Measurements from ENCODE around the gene NEK1. TPM values are rescaled to one million over a fixed set of nuclear protein-coding genes. Genes with fewer than 3 reads are reported as not detected.

Gene NEK1
- total and polyA plus RNA-seq, 2 donors (not counting 1 experiment from before 2014, with no cell fraction given): 3.3 to 21.4 TPM

DNA sequence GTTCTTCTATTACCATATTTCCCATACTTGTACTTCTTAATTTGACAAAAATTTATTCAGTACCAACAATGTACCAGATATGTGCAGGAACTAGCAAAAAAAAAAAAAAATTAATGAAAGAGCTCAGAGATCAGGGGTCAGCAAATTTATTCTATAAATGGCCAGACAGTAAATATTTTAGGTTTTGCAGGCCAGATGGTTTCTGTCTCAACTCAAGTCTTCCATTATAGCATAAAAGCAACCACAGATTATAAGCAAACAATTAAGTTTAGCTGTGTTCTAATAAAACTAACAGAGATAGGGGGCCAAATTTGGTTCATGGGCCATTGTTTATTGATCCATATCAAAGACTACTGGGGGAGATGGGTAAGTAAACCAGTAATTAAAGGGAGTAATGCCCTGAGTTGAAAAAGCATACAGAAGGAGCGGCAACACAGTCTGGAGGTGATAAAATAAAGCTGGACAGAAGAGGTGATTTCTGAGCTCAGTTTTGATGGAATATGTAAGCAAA lies 19.3 kb downstream of the NEK1 start:
- H3K4me2 ChIP-seq (replicated peaks; ENCODE audit: low read depth, low read length, poor library complexity, severe bottlenecking): no peak overlapping the region
- no peak overlapping the region for H3K9ac ChIP-seq (ENCODE audit: low read length)
- CTCF ChIA-PET: interaction anchor here (0.7 to 1.3 kb wide), 2 partner anchors 13 to 436 kb away, joined by 3 to 4 read pairs; no protein-coding TSS in a partner anchor
- H3K4me1 ChIP-seq (ENCODE audit: control insufficient read depth in 2 of 2, insufficient read depth in 2 of 2, low read length in 2 of 2): no peaks in the 10 kb centered on the region
- H3K27ac ChIP-seq (ENCODE audit: low read length in 2 of 2): no peak overlapping the region
- POLR2A ChIA-PET: no interaction called here
- no peak for DNase-seq
- Mint-ChIP-seq H3K27ac (no peak overlapping the region), H3K4me1 (no peaks in the 10 kb centered on the region), H3K9me3 (ENCODE audit: insufficient read depth) (no peaks in the 10 kb centered on the region), H3K27me3 (no peaks in the 10 kb centered on the region), H3K4me3 (no peak overlapping the region)
- no peak overlapping the region for H2AFZ ChIP-seq (ENCODE audit: insufficient read depth, low read depth, low read length, poor library complexity, severe bottlenecking)
- no peaks in the 10 kb centered on the region for H3K79me2 ChIP-seq (ENCODE audit: control insufficient read depth, insufficient read depth, low read length)
- H3K9me3 ChIP-seq (ENCODE audit: control extremely low read depth in 1 of 3, control insufficient read depth in 2 of 3, insufficient read depth in 1 of 3, low read length in 2 of 3): no peaks in the 10 kb centered on the region
- TF ChIP-seq EZH2 (IDR thresholded peaks at IDR 0.05; ENCODE audit: borderline replicate concordance, insufficient read depth, low read depth, low read length, poor library complexity, severe bottlenecking) (no peak), CTCF (IDR thresholded peaks at IDR 0.05) (no peak)
- ATAC-seq (ENCODE audit: low read depth): no peak
- no CpG with 5 or more reads among the region's 1 CpG for WGBS (ENCODE audit: insufficient coverage)
- no peaks in the 10 kb centered on the region for H3K27me3 ChIP-seq (replicated peaks in 1 of 4; ENCODE audit: control extremely low read depth in 1 of 4, control insufficient read depth in 3 of 4, insufficient read depth in 4 of 4, low read length in 3 of 4)
- no peak overlapping the region for H3K4me3 ChIP-seq (ENCODE audit: control extremely low read depth in 1 of 5, extremely low read depth in 1 of 5, insufficient read depth in 1 of 5, low read depth in 2 of 5, low read length in 4 of 5)
- intact Hi-C loops (cut with micrococcal nuclease): no loop called here
- no peaks in the 10 kb centered on the region for H4K20me1 ChIP-seq (ENCODE audit: control insufficient read depth, insufficient read depth, low read length, poor library complexity, severe bottlenecking)
- peaks cover 3 to 4% of the 10 kb centered on the region in 2 experiments for H3K36me3 ChIP-seq (replicated peaks in 1 of 2; ENCODE audit: control extremely low read depth in 1 of 2, control insufficient read depth in 1 of 2, extremely low read depth in 1 of 2, insufficient read depth in 2 of 2, low read length in 1 of 2)

DNA sequence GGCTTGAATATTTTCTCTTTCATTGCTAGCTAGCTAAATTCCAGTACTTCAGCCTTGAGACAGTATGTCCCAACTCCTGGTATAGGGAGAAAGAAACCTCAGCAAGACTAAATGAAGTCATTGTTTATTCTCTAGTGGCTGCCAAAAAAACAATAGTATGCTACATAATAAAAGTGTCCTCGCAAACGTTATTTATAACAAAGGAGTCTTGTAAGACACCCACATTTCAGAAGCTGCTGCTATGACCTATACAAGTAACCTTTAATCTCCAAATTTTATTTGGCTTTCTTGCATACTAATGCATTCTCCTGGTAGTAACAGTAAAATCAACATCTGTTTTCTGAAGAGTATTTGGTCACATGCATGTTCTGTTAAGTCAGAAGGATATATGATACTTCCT lies 28.8 kb downstream of the NEK1 start:
- Histone ChIP-seq H2AFZ (ENCODE audit: insufficient read depth, low read depth, low read length, poor library complexity, severe bottlenecking) (no peak overlapping the region), H3K9me3 (ENCODE audit: control extremely low read depth in 1 of 3, control insufficient read depth in 2 of 3, insufficient read depth in 1 of 3, low read length in 2 of 3) (no peaks in the 10 kb centered on the region), H3K36me3 (replicated peaks in 1 of 2; ENCODE audit: control extremely low read depth in 1 of 2, control insufficient read depth in 1 of 2, extremely low read depth in 1 of 2, insufficient read depth in 2 of 2, low read length in 1 of 2) (peaks cover 1 to 10% of the 10 kb centered on the region in 2 experiments), H3K4me2 (replicated peaks; ENCODE audit: low read depth, low read length, poor library complexity, severe bottlenecking) (no peak overlapping the region), H3K9ac (ENCODE audit: low read length) (no peak overlapping the region), H3K79me2 (ENCODE audit: control insufficient read depth, insufficient read depth, low read length) (no peaks in the 10 kb centered on the region), H3K27me3 (replicated peaks in 1 of 4; ENCODE audit: control extremely low read depth in 1 of 4, control insufficient read depth in 3 of 4, insufficient read depth in 4 of 4, low read length in 3 of 4) (no peaks in the 10 kb centered on the region), H3K4me3 (ENCODE audit: control extremely low read depth in 1 of 5, extremely low read depth in 1 of 5, insufficient read depth in 1 of 5, low read depth in 2 of 5, low read length in 4 of 5) (no peak overlapping the region), H3K27ac (ENCODE audit: low read length in 2 of 2) (no peak overlapping the region), H3K4me1 (ENCODE audit: control insufficient read depth in 2 of 2, insufficient read depth in 2 of 2, low read length in 2 of 2) (no peaks in the 10 kb centered on the region), H4K20me1 (ENCODE audit: control insufficient read depth, insufficient read depth, low read length, poor library complexity, severe bottlenecking) (no peaks in the 10 kb centered on the region)
- ATAC-seq (ENCODE audit: low read depth) (no peak), DNase-seq (no peak)
- H3K4me1 Mint-ChIP-seq: no peaks in the 10 kb centered on the region
- WGBS (ENCODE audit: insufficient coverage): no CpG with 5 or more reads among the region's 2 CpGs
- CTCF ChIA-PET: no interaction called here
- H3K27ac Mint-ChIP-seq: no peak overlapping the region
- no peaks in the 10 kb centered on the region for H3K9me3 Mint-ChIP-seq (ENCODE audit: insufficient read depth)
- POLR2A ChIA-PET: no interaction called here
- no peaks in the 10 kb centered on the region for H3K27me3 Mint-ChIP-seq
- intact Hi-C loops (cut with micrococcal nuclease): no loop called here
- H3K4me3 Mint-ChIP-seq: no peak overlapping the region
- TF ChIP-seq EZH2 (IDR thresholded peaks at IDR 0.05; ENCODE audit: borderline replicate concordance, insufficient read depth, low read depth, low read length, poor library complexity, severe bottlenecking): no peak
- TF ChIP-seq CTCF (IDR thresholded peaks at IDR 0.05): no peak

All from B cell (primary cell).